ENCODE data around the gene VAMP4.

VAMP4 gene

DNA sequence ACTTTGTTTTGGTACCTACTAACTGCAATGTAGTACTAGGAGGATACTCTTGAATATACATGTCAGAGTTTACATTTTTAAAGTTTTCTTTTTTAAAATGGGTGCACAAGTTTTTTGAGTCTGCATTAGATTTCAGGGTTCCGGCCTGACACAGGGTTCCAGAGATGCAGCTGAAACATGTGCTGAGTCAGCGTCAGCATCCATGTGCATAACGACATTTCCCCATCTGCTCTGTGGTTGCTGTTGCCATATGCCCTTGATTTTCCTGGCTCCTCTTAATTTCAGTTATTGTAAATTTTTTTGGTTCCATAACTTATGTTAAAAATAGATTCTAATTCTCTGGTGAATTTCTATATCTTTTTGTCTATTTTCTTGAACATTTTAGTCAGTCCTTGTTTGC is 27.3 kb upstream of the VAMP4 start:
- H2AFZ ChIP-seq (ENCODE audit: low read depth): no peak overlapping the region
- TF ChIP-seq CTCF (conservative IDR thresholded peaks at IDR 0.05; ENCODE audit: low read depth, low read length): no peak
- H3K4me3 ChIP-seq (IDR thresholded peaks at IDR 0.05; ENCODE audit: insufficient read depth, low read depth, low read length): no peak overlapping the region

GRCh38 chr1:171763764-171764163 is 21.9 kb upstream of the VAMP4 start:
- Histone ChIP-seq H3K79me2 (ENCODE audit: insufficient read depth, low read depth) (no peaks in the 10 kb centered on the region), H4K20me1 (ENCODE audit: insufficient read depth) (no peaks in the 10 kb centered on the region), H3K4me1 (ENCODE audit: low read depth, poor library complexity, severe bottlenecking) (no peaks in the 10 kb centered on the region), H2AFZ (ENCODE audit: low read depth) (no peak overlapping the region), H3K27me3 (ENCODE audit: insufficient read depth, low read depth) (no peaks in the 10 kb centered on the region), H3K36me3 (ENCODE audit: insufficient read depth) (no peaks in the 10 kb centered on the region), H3K4me2 (no peak overlapping the region), H3K9ac (no peak overlapping the region), H3K4me3 (IDR thresholded peaks at IDR 0.05; ENCODE audit: insufficient read depth, low read depth, low read length) (no peak overlapping the region), H3K27ac (no peak overlapping the region)
- TF ChIP-seq CTCF (conservative IDR thresholded peaks at IDR 0.05; ENCODE audit: low read depth, low read length): no peak

More for the DNA sequence above, 27.3 kb upstream of the VAMP4 start:
- Histone ChIP-seq H4K20me1 (ENCODE audit: insufficient read depth) (no peaks in the 10 kb centered on the region), H3K36me3 (ENCODE audit: insufficient read depth) (no peaks in the 10 kb centered on the region), H3K27me3 (ENCODE audit: insufficient read depth, low read depth) (no peaks in the 10 kb centered on the region), H3K9ac (no peak overlapping the region), H3K79me2 (ENCODE audit: insufficient read depth, low read depth) (no peaks in the 10 kb centered on the region), H3K4me2 (no peak overlapping the region), H3K27ac (no peak overlapping the region), H3K4me1 (ENCODE audit: low read depth, poor library complexity, severe bottlenecking) (no peaks in the 10 kb centered on the region)

GRCh38 chr1:171762143-171762563 is 20.3 kb upstream of the VAMP4 start:
- no peaks in the 10 kb centered on the region for H3K36me3 ChIP-seq (ENCODE audit: insufficient read depth)
- H4K20me1 ChIP-seq (ENCODE audit: insufficient read depth): no peaks in the 10 kb centered on the region
- no peak overlapping the region for H2AFZ ChIP-seq (ENCODE audit: low read depth)
- H3K4me3 ChIP-seq (IDR thresholded peaks at IDR 0.05; ENCODE audit: insufficient read depth, low read depth, low read length): no peak overlapping the region
- no peaks in the 10 kb centered on the region for H3K4me1 ChIP-seq (ENCODE audit: low read depth, poor library complexity, severe bottlenecking)
- no peak overlapping the region for H3K27ac ChIP-seq
- no peak overlapping the region for H3K9ac ChIP-seq
- no peaks in the 10 kb centered on the region for H3K79me2 ChIP-seq (ENCODE audit: insufficient read depth, low read depth)
- no peak overlapping the region for H3K4me2 ChIP-seq
- TF ChIP-seq CTCF (conservative IDR thresholded peaks at IDR 0.05; ENCODE audit: low read depth, low read length): no peak
- no peaks in the 10 kb centered on the region for H3K27me3 ChIP-seq (ENCODE audit: insufficient read depth, low read depth)

DNA sequence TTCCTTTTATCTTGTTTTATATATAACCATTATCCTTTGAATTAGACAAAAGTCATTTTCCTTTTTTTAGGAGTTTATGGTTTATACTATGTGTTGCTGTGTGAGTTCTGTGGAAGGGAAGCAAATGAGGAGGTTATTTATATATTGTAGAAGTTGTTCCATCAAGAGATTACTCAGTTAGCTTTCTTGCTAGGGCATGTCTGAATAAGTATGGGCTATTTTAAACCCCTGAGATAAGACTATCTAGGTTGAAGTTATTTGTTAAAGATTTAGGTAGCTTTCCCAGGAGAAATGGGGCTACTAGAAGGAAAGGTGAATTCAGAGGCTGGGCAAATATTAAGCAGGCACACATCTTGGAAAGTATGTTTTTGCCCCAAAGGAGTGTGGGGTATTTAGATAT is 16.1 kb upstream of the VAMP4 start:
- H3K27me3 ChIP-seq (ENCODE audit: insufficient read depth, low read depth): no peaks in the 10 kb centered on the region
- no peaks in the 10 kb centered on the region for H3K36me3 ChIP-seq (ENCODE audit: insufficient read depth)
- H3K4me3 ChIP-seq (IDR thresholded peaks at IDR 0.05; ENCODE audit: insufficient read depth, low read depth, low read length): no peak overlapping the region
- no peak overlapping the region for H2AFZ ChIP-seq (ENCODE audit: low read depth)
- TF ChIP-seq CTCF (conservative IDR thresholded peaks at IDR 0.05; ENCODE audit: low read depth, low read length): no peak
- no peak overlapping the region for H3K4me2 ChIP-seq
- no peak overlapping the region for H3K9ac ChIP-seq
- H4K20me1 ChIP-seq (ENCODE audit: insufficient read depth): no peaks in the 10 kb centered on the region
- H3K27ac ChIP-seq: no peak overlapping the region
- H3K79me2 ChIP-seq (ENCODE audit: insufficient read depth, low read depth): no peaks in the 10 kb centered on the region
- peaks cover 6% of the 10 kb centered on the region for H3K4me1 ChIP-seq (ENCODE audit: low read depth, poor library complexity, severe bottlenecking)

Data from KMS-11 (cell line).